Inferior parietal cortex (tissue), 1 donor: Measurements from ENCODE around the gene CREM.

ENCODE experiments used
- DNase-seq: peaks from one replicate; pipeline ENCODE4 v3.0.0-alpha.2; 2016; ENCODE audit errors: extremely low spot score

Gene CREM

GRCh38 chr10:35135861-35136260 is 9.2 kb downstream of the CREM start:
- DNase-seq: no peak

- no peak for DNase-seq
Observed at GRCh38 chr10:35136263-35136815, 9.7 kb downstream of the CREM start.

DNA sequence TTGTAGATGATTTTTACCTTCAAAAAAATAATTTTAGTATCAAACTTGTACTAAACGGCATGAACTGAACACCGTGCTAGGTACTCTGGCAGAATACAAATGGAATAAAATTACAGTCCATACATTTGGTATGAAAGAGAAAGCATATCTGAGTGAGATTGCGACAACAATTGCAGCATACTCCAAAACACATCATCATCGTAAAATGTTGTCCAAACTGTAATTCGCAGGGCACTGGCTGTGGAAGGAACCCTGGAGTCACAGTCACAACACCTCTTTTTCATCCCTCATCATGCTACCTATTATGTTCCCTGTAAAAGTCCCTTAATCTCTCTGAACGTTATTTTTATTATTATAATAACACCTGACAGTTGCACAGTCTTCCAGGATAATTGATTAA is 13.5 kb downstream of the CREM start:
- DNase-seq: no peak

- no peak for DNase-seq
Observed at GRCh38 chr10:35140727-35141126, 14.1 kb downstream of the CREM start.

GRCh38 chr10:35150308-35150707 is 23.7 kb downstream of the CREM start:
- no peak for DNase-seq

GRCh38 chr10:35152992-35153391 is 26.3 kb downstream of the CREM start:
- DNase-seq: no peak

GRCh38 chr10:35153716-35154115 is 27.1 kb downstream of the CREM start:
- no peak for DNase-seq

- no peak for DNase-seq
Observed at GRCh38 chr10:35160743-35161142, 34.1 kb downstream of the CREM start.

DNA sequence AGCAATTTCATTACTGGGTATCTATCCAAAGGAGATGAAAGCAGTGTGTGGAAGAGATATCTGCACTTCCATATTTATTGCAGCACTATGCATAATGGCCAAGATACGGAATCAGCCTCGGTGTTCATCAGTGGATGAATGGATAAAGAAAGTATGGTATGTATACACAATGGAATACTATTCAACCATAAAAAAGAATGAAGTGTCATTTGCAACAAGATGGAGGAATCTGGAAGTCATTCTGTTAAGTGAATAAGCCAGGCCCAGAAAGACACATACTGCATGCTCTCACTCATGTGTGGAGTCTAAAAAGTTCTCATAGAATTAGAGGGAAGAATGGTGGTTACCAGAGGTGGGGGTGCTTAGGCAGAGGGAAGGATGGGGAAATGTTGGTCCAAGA is 35.3 kb downstream of the CREM start:
- DNase-seq: no peak

- DNase-seq: no peak
Observed at GRCh38 chr10:35165136-35165535, 38.5 kb downstream of the CREM start.

DNA sequence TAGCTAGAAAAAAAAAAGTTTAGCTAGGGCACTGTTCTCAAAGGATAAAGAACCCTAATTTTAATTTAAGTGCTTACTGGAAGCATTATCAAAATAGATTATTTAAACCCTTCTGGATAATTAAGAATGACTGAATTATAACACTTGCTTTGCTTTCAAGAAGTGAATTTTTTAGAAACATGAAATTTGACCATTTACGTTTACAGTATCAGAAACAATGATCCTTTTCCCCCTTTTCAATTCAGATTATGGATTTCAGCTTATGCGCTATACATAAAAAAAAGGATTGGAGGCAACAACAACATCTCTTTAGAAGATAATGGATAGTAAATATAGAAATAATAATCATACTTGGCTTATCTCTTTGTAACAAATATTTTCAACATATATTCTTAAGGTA is 39.2 kb downstream of the CREM start:
- DNase-seq: no peak

DNA sequence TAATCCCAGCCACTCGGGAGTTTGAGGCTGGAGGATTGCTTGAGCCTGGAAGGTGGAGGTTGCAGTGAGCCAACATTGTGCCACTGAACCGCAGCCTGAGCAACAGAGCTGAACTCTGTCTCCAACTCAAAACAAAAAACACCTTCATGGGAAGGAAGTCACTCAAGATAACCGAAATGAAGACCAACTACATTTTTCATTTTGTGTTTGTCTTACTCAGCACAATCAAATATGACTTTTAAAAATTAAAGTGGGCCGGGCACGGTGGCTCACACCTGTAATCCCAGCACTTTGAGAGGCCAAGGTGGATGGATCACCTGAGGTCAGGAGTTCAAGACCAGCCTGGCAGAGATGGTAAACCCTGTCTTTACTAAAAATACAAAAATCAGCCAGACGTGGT is 40.0 kb downstream of the CREM start:
- no peak for DNase-seq

GRCh38 chr10:35167342-35167741 is 40.7 kb downstream of the CREM start:
- no peak for DNase-seq

DNA sequence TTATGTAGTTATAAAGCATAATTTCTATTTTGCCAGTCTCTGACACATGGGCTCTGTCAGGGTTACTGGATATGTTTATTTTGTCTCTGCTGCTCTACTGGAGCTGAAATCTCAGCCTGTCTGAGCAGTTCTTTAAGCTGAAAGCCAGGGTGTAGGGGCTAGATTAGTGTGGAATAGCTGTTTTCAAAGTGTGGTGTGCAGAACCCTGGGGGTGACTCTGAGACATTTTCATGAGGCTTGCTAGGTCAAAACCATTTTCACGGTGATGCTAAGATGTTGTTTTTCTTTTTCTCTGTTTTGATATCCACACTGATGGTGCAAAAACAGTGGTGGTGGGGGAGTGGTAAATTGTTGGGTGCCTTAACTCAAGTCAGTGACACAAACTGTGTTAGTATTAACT is 45.5 kb downstream of the CREM start:
- DNase-seq: no peak

- DNase-seq: no peak
Observed at GRCh38 chr10:35172574-35172973, 45.9 kb downstream of the CREM start.

DNA sequence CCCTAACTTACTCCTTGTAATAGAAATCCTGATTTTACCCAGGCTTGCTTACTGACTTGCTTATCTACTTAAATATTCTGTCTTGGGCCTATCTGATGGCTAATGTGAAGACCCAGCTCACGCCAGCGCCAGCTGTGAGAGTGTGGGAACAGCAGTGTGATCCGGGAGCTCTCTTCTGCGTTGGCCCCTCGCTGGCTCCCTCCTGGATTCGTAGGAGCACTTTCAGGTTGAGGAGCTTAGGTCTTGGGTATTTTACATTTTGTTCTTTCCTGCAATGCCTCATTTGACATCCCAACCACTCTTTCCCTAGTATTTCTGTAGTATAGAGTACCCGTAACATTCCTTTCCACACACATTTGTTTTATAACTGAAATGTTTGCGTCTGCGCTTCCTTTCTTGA is 51.7 kb downstream of the CREM start:
- DNase-seq: no peak

GRCh38 chr10:35182631-35183510 is 56.2 kb downstream of the CREM start:
- DNase-seq: no peak

- DNase-seq: no peak
Observed at GRCh38 chr10:35184527-35185171, 58.0 kb downstream of the CREM start.

- no peak for DNase-seq
Observed at GRCh38 chr10:35185260-35186034, 58.8 kb downstream of the CREM start.

DNA sequence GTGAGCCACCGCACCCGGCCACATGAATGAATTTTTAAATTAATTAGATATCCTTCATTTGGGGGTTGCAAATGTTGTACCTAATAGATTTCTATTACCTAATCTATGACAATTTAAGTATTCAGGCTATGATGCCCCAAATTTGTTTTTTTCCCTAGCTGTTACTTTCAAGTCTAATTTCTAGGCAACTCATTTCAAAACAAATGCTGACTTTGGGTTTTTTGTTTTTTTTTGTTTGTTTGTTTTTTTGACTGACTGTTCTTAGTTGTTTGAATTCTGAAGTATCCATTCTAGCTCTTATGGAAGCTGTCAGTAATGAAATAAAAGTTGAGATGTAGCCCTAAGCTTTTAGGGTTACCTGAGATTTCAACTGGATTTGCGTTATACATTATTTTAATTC is 62.3 kb downstream of the CREM start:
- no peak for DNase-seq

- DNase-seq: no peak
Observed at GRCh38 chr10:35191523-35191922, 64.9 kb downstream of the CREM start.

- no peak for DNase-seq
Observed at GRCh38 chr10:35192645-35193249, 66.1 kb downstream of the CREM start.
